GM11168 (cell line): ENCODE data around the gene FOXR2.

Experiments used
- in situ Hi-C: fragments of 300-500 bp; cut with MboI; formaldehyde crosslinking; loops from one replicate; pipeline ENCODE4 v1.12.0; 2022; ENCODE audit warnings: low sequenced_read_pairs; ENCODE audit not compliant: unreplicated experiment

The FOXR2 gene, protein sequence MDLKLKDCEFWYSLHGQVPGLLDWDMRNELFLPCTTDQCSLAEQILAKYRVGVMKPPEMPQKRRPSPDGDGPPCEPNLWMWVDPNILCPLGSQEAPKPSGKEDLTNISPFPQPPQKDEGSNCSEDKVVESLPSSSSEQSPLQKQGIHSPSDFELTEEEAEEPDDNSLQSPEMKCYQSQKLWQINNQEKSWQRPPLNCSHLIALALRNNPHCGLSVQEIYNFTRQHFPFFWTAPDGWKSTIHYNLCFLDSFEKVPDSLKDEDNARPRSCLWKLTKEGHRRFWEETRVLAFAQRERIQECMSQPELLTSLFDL

DNA sequence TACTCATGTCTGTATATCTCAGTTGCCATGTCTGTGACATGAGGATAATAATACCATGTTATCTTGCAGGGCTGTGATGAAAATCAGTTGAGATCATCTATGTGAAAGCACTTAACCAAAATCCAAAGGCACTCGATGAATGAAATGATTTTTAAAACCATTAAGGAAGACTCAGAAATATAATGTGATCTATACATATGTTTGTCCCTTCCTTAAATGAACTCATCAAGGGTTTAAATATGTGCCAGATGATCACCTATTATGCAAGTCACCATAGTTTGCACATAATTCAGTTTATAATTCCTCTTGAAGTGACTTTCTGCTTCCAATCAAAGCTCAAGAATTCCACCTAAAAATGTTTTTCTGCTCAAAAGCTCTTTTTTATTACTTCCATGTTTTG is at the start of gene FOXR2:
Gene FOXR2 (plus strand): TSS at position 301 of the 400 bp plus-strand sequence. CDS start 312 bp downstream, outside the sequence.
- in situ Hi-C loops = no loop called here

DNA sequence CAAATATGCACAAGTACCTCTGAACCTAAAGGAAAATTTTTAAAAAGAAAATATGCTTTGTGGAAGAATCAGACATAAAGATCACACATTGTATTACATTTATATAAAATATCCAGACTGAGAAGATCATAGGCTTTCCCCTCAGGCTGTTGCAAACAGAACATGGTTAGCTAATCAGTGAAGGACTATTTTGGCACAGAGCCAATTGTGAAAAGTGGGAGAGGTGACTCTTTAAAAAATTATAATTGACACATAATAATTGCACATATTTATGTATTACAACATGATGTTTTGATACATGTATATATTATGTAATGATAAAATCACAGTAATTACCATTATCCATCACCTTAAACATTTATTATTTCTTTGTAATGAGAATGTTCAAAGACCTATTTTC is 44.1 kb upstream of the FOXR2 start:
- in situ Hi-C loops = no loop called here

- in situ Hi-C loops = no loop called here
Observed at GRCh38 chrX:55582447-55582846, 40.8 kb upstream of the FOXR2 start.

DNA sequence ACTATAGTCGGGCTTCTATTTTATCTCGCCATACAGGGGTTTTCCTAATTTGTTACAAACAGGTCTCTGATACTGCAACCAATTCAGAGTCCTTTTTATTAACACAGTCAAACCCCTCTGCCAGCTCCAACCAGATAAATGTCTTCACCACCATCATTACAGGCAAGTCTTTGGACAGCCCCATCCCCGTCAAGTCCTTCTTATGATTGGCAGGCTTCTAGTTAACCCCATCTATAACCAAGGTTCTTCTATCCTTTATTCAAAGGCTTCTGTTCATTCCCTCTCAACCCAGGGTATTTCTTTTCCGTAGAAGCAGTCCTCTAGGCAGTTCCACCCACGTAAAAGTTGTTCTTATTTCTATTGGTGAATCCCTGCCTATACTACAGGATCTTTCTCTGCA is 29.9 kb upstream of the FOXR2 start:
- in situ Hi-C loops = no loop called here

DNA sequence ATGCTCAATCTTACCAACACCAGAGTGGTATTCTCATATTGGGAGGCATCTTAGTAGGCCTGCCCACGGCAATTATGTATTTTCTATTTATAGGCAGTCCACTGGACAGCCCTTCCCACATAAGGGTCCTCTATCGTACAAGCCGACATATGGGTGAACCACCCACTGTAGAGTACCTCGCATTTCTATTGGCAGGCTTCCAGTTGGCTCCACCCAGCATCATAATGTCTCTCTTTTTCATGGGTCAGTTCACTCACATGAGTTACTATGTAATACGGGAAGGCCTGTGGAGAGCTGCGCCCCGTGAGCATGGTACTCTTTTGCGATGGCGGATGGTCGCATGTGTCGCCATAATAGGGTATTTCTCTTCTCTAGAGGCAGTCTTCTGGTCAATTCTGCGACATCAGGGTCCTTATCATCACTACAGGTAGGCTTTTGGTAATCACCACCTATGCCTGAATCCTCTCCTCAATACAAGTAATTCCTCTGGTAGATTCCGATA is 29.4 kb upstream of the FOXR2 start:
- in situ Hi-C loops = no loop called here

DNA sequence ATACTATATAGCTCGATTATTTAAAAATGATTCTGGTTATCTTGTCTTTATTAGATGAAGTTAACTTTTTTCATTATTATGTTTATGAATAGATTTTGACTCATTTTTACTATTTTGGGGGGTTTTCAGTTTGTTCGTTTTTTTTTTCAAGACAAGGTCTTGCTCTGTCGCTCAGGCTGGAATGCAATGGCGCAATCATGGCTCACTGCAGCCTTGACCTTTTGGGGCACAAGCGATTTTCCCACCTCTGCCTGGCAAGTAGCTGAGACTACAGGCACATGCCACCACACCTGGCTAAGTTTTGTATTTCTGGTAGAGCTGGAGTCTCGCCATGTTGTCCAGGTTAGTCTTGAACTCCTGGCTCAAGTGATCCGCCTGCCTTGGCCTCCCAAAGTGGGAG is 24.9 kb upstream of the FOXR2 start:
- in situ Hi-C loops = no loop called here

DNA sequence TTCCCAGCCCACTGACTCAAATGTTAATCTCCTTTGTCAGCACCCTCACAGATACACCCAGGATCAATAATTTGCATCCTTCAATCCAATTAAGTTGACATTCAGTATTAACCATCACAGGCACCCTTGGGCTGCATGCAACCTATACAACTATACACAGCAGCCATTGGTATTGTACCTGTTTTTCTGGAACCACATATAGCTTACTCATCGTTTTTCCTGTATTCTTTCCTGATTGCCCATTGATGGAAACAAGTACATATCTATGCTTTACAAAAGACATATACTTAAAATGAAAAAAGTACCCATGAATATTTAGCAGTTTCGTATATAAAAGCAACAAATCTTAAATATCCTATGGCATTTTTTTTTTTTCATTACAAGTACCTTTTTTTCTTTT is 3.7 kb upstream of the FOXR2 start:
- in situ Hi-C loops = no loop called here

DNA sequence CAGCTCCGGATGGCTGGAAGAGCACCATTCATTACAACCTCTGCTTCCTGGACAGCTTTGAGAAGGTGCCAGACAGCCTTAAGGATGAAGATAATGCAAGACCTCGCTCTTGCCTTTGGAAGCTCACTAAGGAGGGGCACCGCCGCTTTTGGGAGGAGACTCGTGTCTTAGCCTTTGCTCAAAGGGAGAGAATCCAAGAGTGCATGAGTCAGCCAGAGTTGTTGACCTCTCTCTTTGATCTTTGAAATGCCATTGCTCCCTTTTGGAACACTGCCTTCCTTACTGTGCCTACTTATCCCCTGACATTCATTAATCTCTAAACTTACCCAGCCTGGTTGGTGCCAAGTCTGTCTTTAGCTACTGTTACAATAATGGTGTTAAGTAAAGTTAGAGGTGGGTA is 1.2 kb downstream of the FOXR2 start:
- in situ Hi-C loops = no loop called here

DNA sequence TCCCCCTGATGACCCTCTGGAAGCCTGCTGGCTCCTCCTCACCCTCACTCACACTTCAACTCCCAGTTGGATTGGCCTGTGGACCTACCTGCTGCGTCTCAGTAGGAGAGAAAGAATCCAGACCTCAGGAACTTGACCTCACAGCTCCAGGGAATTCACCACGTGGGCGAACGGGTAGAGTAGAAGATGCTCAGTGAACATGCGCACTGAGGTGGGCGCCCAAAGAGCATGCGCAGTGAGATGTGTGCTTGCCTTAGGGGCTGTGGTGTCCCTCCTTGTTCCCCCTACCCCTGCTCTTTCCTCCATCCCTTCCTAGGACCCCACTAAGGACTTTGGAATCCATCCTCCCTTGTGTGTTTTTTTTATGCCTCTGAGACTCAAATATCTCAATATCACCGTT is 12.9 kb downstream of the FOXR2 start:
- in situ Hi-C loops = no loop called here

- in situ Hi-C loops = no loop called here
Observed at GRCh38 chrX:55638933-55639332, 15.7 kb downstream of the FOXR2 start.

DNA sequence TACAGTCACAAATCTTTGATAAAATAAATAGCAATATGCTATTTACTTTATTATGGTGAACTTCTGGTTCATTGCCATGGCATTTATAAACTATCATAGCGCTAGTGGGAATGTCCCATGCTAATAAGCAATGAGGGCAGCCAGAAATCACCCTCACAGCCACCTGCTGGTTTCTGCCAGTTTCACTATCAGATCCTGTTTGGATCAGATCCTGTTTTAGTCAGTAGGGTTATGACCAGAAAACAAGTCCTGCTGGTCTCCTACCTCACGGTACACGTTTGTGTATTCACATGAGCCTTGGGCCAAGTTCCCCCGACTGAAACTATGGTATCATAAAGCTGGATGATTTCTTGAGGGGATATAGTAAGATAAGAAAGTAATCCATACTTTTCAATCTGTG is 17.7 kb downstream of the FOXR2 start:
- in situ Hi-C loops = no loop called here

GRCh38 chrX:55648434-55648833 is 25.2 kb downstream of the FOXR2 start:
- in situ Hi-C loops = no loop called here

GRCh38 chrX:55659931-55660330 is 36.7 kb downstream of the FOXR2 start:
- in situ Hi-C loops = no loop called here

GRCh38 chrX:55663584-55663983 is 40.4 kb downstream of the FOXR2 start:
- in situ Hi-C loops = no loop called here

DNA sequence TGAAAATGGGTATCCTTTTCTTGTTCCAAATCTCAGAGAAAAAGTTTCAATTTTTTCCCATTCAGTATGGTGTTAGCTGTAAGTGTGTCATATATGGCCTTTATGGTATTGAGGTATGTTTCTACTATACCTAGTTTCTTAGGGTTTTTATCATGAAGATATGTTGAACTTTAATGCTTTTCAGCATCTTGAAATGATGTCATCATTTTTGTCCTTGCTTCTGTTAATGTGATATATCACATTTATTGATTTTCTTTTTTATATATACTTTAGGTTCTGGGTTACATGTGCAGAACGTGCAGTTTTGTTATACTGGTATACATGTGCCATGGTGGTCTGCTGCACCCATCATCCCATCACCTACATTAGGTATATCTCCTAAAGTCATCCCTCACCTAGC is 44.9 kb downstream of the FOXR2 start:
- in situ Hi-C loops = no loop called here
